ENCODE data around the gene TMC8. TPM values are rescaled to one million over a fixed set of nuclear protein-coding genes. Genes with fewer than 3 reads are reported as not detected.

TMC8 gene
- total and polyA plus RNA-seq, 8 donors = 1.6 to 19.8 (median 4.3) TPM

- Histone ChIP-seq H3K27ac (no peak overlapping the region), H3K4me1 (peaks cover 0 to 28% (median 14%) of the 10 kb centered on the region in 4 donors), H3K4me3 (no peak overlapping the region), H3K27me3 (no peaks in the 10 kb centered on the region), H3K36me3 (peaks cover 24 to 71% (median 63%) of the 10 kb centered on the region in 4 donors), H3K9me3 (no peaks in the 10 kb centered on the region)
- intact Hi-C loops (cut with DNase I; ENCODE audit: low total_unique reads) = no loop called here
- DNase-seq = no peak
- WGBS, 5 donors = 57 to 70% (median 66%) methylated on average over 10 of the region's 10 CpGs
- no peak for TF ChIP-seq POLR2AphosphoS5 (IDR thresholded peaks at IDR 0.05)
- TF ChIP-seq EP300 (IDR thresholded peaks at IDR 0.05) = no peak
- no peak for TF ChIP-seq CTCF (IDR thresholded peaks at IDR 0.05)
- TF ChIP-seq POLR2A (IDR thresholded peaks at IDR 0.05) = no peak
Measured at GRCh38 chr17:78107457-78107856, 23.1 kb upstream of the TMC8 start.

GRCh38 chr17:78107976-78108725 is 22.4 kb upstream of the TMC8 start:
- intact Hi-C loops (cut with DNase I; ENCODE audit: low total_unique reads) = no loop called here
- H3K4me1 ChIP-seq = peaks cover 6 to 28% (median 17%) of the 10 kb centered on the region in 4 donors
- DNase-seq = no peak
- no peak overlapping the region for H3K4me3 ChIP-seq
- no peaks in the 10 kb centered on the region for H3K9me3 ChIP-seq
- H3K36me3 ChIP-seq = peaks cover 24 to 68% (median 56%) of the 10 kb centered on the region in 4 donors
- no peaks in the 10 kb centered on the region for H3K27me3 ChIP-seq
- H3K27ac ChIP-seq = no peak overlapping the region
- 89 to 95% (median 92%) methylated on average over 20 to 21 of the region's 21 CpGs for WGBS, 5 donors
- TF ChIP-seq EP300 (IDR thresholded peaks at IDR 0.05) (no peak), POLR2AphosphoS5 (IDR thresholded peaks at IDR 0.05) (no peak), CTCF (IDR thresholded peaks at IDR 0.05) (no peak), POLR2A (IDR thresholded peaks at IDR 0.05) (no peak)

- H3K4me1 ChIP-seq = peaks cover 6 to 32% (median 16%) of the 10 kb centered on the region in 4 donors
- no peak overlapping the region for H3K27ac ChIP-seq
- H3K4me3 ChIP-seq = no peak overlapping the region
- 75 to 84% (median 81%) methylated on average over 18 of the region's 18 CpGs for WGBS, 5 donors
- TF ChIP-seq POLR2A (IDR thresholded peaks at IDR 0.05) (no peak), POLR2AphosphoS5 (IDR thresholded peaks at IDR 0.05) (no peak), EP300 (IDR thresholded peaks at IDR 0.05) (no peak), CTCF (IDR thresholded peaks at IDR 0.05) (no peak)
- no peak for DNase-seq
- H3K36me3 ChIP-seq = peaks cover 19 to 66% (median 49%) of the 10 kb centered on the region in 4 donors
- H3K27me3 ChIP-seq = no peaks in the 10 kb centered on the region
- intact Hi-C loops (cut with DNase I; ENCODE audit: low total_unique reads) = no loop called here
- no peaks in the 10 kb centered on the region for H3K9me3 ChIP-seq
Measured at GRCh38 chr17:78108726-78109488, 21.7 kb upstream of the TMC8 start.

GRCh38 chr17:78109489-78109761 is 21.1 kb upstream of the TMC8 start:
- TF ChIP-seq POLR2AphosphoS5 (IDR thresholded peaks at IDR 0.05) (no peak), EP300 (IDR thresholded peaks at IDR 0.05) (no peak), CTCF (IDR thresholded peaks at IDR 0.05) (no peak), POLR2A (IDR thresholded peaks at IDR 0.05) (no peak)
- no peak for DNase-seq
- Histone ChIP-seq H3K27ac (no peak overlapping the region), H3K4me1 (peaks cover 6 to 37% (median 16%) of the 10 kb centered on the region in 4 donors), H3K27me3 (no peaks in the 10 kb centered on the region), H3K36me3 (peaks cover 14 to 60% (median 43%) of the 10 kb centered on the region in 4 donors), H3K9me3 (no peaks in the 10 kb centered on the region), H3K4me3 (no peak overlapping the region)
- 80 to 97% (median 85%) methylated on average over 9 of the region's 9 CpGs for WGBS, 5 donors
- intact Hi-C loops (cut with DNase I; ENCODE audit: low total_unique reads) = no loop called here

All from stomach (tissue), 9 donors.